Fibroblast of peridontal ligament (primary cell): ENCODE measurements around the gene BRI3BP.
"Not testable (repeated sequence)": the region's sequence is repeated elsewhere in the genome, so short reads cannot be mapped to it uniquely, and the experiment has no call there.

Experiments used
- DNase-seq: peaks from one replicate; pipeline ENCODE4 v3.0.0-alpha.2; 2010; ENCODE audit errors: extremely low read depth

Gene BRI3BP

GRCh38 chr12:125065919-125066570 is 72.6 kb downstream of the BRI3BP start:
- DNase-seq, result no peak

GRCh38 chr12:125068391-125068790 is 74.9 kb downstream of the BRI3BP start:
- DNase-seq, result no peak

GRCh38 chr12:125069616-125070015 is 76.2 kb downstream of the BRI3BP start:
- no peak for DNase-seq

GRCh38 chr12:125070112-125070511 is 76.7 kb downstream of the BRI3BP start:
- peak; percentile 14 for DNase-seq

GRCh38 chr12:125070661-125071390 is 77.4 kb downstream of the BRI3BP start:
- DNase-seq, result no peak

GRCh38 chr12:125071456-125071855 is 78.0 kb downstream of the BRI3BP start:
- DNase-seq, result no peak

- no peak for DNase-seq
Observed at GRCh38 chr12:125072496-125072895, 79.1 kb downstream of the BRI3BP start.

- not testable (repeated sequence) for DNase-seq
Observed at GRCh38 chr12:125074294-125074693, 80.8 kb downstream of the BRI3BP start.

- no peak for DNase-seq
Observed at GRCh38 chr12:125076103-125076502, 82.7 kb downstream of the BRI3BP start.

- DNase-seq, result no peak
Observed at GRCh38 chr12:125079084-125079483, 85.6 kb downstream of the BRI3BP start.

GRCh38 chr12:125079648-125080645 is 86.5 kb downstream of the BRI3BP start:
- peak; percentile 37 for DNase-seq
